HS-5 (cell line): Measurements from ENCODE around the gene RECK.
"Not testable (repeated sequence)": the region's sequence is repeated elsewhere in the genome, so short reads cannot be mapped to it uniquely, and the experiment has no call there.

Experiments used
- DNase-seq: peaks from one replicate; pipeline ENCODE4 v3.0.0-alpha.2; 2012; ENCODE audit warnings: low read depth

The RECK gene

GRCh38 chr9:36118201-36118600 is 81.5 kb downstream of the RECK start:
- no peak for DNase-seq

DNA sequence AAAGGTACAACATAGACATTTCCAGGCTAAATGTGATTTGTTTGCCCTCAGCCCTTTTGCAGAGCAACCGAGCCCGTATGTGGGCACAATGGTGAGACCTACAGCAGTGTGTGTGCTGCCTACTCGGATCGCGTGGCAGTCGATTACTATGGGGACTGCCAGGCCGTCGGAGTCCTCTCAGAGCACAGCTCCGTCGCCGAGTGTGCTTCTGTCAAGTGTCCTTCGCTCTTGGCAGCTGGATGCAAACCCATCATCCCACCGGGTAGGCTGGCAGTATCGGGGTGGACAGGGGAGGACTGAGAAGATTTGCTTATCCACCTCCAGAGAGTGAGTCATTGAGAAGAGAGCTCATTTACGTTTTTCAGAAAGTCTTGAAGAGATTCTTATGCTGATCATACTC is 82.0 kb downstream of the RECK start:
- no peak for DNase-seq

GRCh38 chr9:36119476-36119875 is 82.8 kb downstream of the RECK start:
- DNase-seq, result no peak

GRCh38 chr9:36120705-36121104 is 84.0 kb downstream of the RECK start:
- no peak for DNase-seq

GRCh38 chr9:36121971-36122370 is 85.3 kb downstream of the RECK start:
- DNase-seq, result no peak

- no peak for DNase-seq
Observed at GRCh38 chr9:36123515-36123914, 86.8 kb downstream of the RECK start.

DNA sequence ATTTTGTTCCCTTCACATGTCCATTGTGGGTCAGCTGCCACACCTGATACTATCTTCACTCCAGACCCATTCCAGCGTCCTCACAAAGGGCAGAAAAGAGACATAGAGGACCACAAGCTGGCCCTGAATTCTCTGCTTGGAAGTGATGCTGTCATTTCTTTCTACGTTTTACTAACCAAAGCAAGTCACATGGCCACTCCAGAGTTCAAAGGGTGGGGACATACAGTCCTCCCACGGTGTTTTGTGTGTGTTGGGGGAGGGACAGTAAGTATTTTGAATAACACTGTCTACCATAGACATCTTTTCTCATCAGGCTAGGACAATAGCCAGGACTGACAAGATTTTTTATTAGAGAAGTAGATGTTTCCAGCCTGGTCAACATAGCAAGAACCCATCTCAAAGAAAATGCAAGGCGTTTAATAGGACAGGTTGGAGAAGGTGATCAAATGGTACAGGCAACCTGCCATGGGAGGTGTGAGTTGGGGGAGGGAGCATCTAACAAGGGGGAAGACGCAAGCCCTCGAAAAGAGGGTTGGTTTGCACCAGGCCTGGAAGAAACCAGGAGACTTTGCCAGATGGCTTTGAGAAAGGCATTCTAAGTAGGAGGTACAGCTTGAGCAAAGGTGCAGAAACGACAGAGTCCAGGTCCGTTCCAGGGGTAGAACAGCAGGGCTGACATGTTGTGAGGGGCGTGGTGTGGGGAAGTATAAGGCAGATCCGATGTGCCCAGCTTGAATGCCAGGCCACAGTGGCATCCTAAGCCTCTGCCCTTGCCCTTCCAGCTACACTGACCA is 88.5 kb downstream of the RECK start:
- no peak for DNase-seq

DNA sequence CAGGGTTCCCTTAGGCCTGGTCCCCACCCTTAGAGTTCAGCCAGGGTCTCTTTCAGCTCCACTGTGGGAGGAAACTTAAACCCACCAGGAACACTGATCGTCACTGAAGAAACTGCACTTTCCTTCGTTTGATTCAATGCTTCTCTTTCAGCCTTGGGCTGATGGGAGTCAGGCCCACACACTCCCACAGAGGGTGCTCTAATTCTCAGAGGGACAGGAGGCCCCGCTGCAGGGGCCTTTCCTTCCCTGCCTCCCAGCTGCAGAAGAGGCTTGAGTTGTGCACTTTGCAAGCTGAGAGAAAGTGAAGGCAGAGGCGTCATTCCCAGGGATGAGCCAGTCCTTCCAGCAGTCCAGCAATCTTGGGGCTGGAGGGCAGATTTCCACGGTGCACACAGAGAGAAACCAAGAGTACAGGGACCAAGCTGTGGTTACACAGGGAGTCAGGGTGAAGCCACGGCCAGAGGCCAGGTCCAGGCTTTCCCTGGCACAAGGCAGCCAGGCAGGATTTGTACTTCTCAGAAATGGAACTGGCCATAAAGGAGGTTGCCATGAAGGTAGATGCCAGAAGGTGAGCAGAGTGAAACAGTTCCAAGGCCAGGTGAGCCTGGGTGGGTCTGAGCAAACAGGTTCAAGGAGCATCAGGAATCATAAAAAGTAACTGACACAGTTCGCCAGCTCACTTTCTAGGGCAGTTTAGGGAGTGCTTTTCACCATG is 89.5 kb downstream of the RECK start:
- DNase-seq, result no peak

GRCh38 chr9:36127652-36128244 is 91.0 kb downstream of the RECK start:
- DNase-seq, result no peak

- no peak for DNase-seq
Observed at GRCh38 chr9:36128349-36128748, 91.6 kb downstream of the RECK start.

DNA sequence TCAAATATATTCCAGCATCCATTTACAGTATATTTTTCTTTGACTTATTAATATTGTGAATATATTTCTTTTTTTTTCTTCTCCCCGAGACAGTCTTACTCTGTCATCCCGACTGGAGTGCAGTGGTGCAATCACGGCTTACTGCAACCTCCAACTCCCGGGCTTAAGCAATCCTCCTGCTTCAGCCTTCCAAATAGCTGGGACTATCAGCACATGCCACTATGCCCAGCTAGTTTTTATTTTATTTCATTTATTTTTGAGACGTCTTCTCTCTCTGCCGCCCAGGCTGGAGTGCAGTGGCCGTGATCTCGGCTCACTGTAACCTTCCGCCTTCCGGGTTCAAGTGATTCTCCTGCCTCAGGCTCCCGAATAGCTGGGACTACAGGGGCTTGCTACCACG is 92.4 kb downstream of the RECK start:
- DNase-seq, result no peak

- not testable (repeated sequence) for DNase-seq
Observed at GRCh38 chr9:36131666-36132065, 95.0 kb downstream of the RECK start.

GRCh38 chr9:36132086-36132485 is 95.4 kb downstream of the RECK start:
- DNase-seq, result no peak

GRCh38 chr9:36134761-36135505 is 98.2 kb downstream of the RECK start:
- no peak for DNase-seq

- DNase-seq, result no peak
Observed at GRCh38 chr9:36135741-36136271, 99.1 kb downstream of the RECK start.

- no peak for DNase-seq
Observed at GRCh38 chr9:36136272-36136893, 99.7 kb downstream of the RECK start, which contains the start of gene GLIPR2. Gene GLIPR2 (plus strand): TSS chr9:36136733. CDS start chr9:36136779, 46 bp downstream.

- no peak for DNase-seq
Observed at GRCh38 chr9:36136894-36137391, 100.2 kb downstream of the RECK start.

- DNase-seq, result no peak
Observed at GRCh38 chr9:36137392-36138004, 100.8 kb downstream of the RECK start.

- no peak for DNase-seq
Observed at GRCh38 chr9:36138496-36138895, 101.8 kb downstream of the RECK start.

GRCh38 chr9:36138901-36139300 is 102.2 kb downstream of the RECK start:
- DNase-seq, result no peak
